NCI-H2196 (cell line): ENCODE results near the gene TM4SF20.

Experiments used
- DNase-seq: peaks from one replicate; lab custom pipeline; 2025; ENCODE audit not compliant: unreplicated experiment; lab: John Stamatoyannopoulos, UW

Gene TM4SF20, protein sequence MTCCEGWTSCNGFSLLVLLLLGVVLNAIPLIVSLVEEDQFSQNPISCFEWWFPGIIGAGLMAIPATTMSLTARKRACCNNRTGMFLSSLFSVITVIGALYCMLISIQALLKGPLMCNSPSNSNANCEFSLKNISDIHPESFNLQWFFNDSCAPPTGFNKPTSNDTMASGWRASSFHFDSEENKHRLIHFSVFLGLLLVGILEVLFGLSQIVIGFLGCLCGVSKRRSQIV

DNA sequence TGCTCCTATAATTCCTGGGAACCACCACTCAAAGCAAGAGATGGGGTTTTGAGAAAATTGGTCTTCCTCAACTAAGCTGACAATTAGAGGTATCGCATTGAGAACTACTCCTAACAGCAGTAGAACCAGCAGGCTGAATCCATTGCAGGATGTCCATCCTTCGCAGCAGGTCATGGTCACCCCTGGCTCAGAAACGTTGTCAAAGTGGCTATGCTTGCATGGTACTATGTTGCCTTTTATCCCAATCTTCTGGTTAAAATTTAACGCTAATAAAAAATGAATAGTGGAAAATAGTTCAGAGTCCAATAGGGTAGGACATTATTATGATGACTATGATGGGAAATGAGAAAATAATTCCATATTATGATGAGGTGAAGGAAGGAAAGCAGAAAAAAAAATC is at the start of gene TM4SF20:
Gene TM4SF20, minus strand, starts transcription at position 212 of the 400 bp plus-strand sequence. Its CDS starts 38 bp downstream, at position 174.
- no peak for DNase-seq

DNA sequence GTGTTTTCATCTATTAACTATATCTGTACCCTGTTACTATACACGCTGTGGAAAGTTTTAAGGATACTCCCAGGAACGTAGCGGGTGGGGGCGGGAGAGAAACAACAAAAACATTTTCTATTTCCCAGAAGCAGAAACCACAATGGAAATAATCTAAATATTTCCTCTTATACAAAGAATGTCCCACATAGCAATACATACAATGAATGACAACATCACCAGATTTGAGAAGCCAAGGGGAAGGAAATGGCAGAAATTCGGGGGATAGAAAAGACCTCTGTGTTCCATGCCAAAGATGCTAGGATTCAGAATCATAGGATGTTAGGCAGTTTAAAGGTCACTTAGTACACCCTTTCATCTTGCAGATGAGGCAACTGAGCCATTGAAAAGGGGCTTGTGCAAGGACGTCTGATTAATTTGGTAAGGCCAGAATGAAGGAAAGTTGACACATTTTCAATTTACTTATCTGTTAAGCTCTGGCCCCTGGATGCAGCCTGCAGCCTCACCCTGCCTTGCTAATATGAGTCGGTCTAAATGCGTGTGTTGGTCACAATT is 49.7 kb upstream of the TM4SF20 start:
- DNase-seq: no peak

DNA sequence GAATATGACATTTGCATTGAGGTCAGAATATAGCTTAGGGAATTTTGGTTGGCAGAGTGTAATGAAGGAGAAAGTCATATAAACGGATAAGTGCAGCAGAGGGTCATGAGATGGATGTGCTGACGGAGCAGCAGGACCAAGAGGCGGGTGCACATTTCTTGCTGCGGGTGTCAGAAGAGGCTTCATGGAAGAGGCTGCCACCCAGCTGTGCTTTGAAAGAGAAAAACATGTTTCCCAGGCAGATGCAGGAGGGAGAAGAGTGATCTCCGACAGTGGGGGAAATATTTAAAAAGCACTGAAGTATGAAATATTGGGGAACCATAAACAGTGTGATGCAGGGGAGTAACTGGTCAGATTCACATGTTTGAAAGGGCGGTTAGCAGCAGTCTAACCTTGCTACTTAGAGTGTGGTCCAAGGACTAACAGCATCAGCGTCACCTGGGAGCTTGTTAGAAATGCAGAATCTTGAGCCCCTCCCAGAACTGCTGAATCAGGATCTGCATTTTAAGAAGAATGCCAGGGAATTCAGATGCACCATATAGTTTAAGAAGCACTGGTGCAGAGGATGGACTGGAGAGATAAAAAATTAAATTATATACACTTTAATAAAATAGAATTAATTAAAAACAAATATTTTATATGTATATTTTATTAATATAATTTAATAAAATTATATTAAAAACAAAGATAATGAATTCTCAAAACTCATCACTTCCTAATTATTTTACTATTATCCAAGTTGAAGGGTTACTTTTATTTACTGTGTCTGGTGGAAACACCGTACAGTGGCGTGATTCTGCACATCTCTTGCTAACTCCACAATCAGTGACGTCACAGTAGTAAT is 44.8 kb upstream of the TM4SF20 start:
- no peak for DNase-seq

DNA sequence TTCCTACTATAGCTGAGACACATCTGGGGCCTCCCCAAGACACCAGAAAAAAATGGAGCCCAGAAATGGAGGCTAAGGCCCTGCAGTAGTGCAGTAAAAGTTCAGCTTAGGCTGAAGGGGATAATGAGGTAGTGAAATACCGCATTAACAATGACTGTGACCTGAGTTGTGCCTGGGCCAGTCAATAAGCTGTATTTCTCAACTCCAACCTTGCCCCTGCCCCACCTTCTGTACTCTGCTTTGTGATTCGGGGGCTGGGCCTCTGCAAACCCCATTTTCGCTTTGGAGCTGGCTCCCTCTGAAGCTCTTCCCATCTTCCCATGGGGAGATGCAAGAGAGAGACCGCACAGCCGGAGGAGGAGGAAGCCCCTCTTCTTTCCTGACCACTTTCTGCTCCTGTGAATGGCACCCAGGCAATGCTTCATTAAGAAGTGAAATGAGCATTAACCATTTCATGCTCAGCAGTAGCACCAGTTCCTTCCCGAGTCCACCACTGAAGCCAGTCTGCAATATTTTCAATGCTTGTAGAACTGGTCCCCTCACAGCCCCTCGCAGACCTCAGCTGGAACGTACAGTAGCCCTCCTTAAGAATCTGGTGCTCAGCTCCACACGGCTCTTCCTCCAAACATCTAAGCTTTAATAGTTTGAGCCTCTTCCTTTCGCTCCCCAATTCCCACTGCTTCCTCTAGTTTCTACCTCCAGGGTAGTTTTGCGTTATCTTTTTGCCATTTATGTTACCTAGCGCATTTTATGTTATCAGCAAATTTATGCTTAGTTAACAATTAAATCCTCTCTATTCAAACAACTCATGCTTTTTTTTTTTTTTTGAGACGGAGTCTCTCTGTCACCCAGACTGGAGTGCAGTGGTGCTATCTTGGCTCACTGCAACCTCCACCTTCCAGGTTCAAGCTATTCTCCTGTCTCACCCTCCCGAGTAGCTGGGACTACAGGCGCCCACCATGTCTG is 41.3 kb upstream of the TM4SF20 start:
- DNase-seq: no peak

DNA sequence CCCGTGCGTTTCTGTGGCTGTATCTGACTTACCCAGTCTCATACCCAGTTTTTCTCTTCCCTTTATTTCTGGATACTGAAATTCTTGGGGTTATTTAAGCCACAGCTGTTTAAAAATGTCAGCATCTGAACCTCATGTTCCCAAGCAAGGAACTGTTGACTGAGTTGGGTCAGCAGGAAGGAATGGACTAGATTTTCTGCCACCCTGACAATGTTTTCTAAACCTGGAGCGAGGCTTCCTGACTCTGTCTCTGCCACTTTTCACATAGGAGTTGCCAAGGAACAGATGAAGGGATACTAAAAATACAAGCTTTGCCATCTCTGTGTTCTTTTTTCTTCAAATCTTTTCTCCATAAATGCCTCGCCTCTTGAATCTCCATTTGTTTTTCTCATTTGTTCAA is 37.6 kb upstream of the TM4SF20 start:
- DNase-seq: no peak

DNA sequence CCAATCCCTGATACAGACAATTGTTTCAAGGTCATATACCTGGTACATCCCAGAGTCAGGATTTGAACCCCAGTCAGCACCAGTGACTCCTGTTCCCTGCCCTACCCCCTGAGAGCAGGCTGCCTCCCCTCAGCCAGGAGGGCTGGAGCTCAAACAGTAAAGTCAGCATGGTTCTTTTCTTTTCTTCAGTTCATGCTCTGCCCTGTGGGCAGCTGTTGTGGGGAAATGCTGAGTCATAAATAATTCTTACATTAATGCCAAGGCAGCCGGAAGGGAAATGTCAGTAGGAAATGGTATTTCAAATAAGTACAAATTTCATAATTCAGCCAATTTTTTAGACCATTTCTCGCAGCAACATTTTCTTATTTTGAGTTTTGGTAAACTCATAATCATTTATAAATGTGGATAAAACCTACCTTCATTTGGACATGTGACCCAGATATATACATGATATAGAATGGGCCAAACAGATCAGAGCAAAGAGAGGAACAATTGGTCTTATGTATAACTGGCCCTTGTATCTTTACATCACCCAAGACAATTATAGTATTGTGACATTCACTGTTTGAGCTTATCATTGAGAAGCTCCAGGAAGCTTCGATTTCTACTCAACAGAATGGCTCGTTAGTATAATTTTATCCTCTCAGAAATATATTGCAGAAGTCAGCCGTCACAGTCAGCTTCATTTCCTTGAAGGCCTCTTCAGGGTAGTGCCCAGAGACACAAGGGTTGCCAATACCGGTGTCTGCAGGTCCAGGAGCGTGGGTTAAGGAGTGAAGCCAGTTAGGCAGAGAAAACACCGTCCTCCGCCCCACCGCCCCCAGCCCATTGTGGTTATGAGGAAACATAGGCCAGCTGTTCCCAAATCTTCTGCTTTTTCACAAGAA is 36.7 kb upstream of the TM4SF20 start:
- DNase-seq: no peak

DNA sequence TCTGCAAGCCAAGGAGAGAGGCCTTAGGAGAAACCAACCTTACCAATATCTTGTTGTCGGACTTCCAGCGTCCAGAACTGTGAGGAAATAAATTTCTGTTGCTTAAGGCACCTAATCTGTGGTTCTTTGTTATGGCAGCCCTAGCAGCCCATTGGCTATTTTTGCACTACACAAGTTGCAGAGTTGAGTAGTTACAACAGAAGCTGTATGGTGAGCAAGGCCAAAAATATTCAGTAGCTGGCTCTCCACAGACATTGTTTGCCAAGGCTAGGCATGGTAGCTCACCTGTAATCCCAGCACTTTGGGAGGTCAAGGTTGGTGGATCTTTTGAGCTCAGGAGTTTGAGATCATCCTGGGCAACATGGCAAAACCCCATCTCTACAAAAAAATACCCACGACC is 35.7 kb upstream of the TM4SF20 start:
- DNase-seq: no peak

DNA sequence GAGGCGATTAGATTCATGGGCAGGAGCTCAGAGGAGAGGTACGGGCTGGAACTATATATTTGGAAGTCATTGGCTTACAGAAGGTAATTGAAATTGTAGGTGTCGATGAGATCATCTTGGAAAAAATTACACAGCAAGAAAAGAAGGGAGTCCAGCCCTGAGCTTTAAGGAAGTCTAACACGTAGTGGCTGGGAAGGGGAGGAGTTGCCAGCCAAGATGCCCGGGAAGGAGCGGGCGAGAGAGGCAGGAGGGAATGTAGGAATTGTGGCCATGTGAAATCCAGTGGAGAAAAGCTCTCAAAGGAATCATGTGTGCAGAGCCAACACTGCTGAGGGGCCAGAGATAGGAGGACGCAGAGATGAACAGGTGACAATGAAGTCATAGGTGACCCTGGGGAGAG is 34.3 kb upstream of the TM4SF20 start:
- DNase-seq: no peak

DNA sequence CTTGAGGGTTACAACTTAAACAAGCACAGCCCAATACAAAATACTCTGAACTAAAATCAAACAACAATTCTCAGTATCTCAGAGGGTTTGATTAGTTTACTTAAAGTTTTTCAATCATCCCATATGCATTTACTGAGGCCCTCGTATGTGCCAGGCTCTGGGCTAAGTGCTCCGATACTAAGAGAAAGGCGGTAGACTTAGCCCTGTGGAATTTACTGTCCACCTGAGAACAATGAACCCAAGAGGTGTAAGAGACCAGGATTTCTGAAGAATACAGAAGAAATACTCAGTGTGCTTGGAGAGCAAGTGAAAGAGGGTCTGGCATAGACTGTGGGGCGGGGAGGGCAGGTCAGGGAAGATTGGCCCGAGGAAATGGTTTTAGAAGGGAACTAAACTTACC is 33.8 kb upstream of the TM4SF20 start:
- no peak for DNase-seq

DNA sequence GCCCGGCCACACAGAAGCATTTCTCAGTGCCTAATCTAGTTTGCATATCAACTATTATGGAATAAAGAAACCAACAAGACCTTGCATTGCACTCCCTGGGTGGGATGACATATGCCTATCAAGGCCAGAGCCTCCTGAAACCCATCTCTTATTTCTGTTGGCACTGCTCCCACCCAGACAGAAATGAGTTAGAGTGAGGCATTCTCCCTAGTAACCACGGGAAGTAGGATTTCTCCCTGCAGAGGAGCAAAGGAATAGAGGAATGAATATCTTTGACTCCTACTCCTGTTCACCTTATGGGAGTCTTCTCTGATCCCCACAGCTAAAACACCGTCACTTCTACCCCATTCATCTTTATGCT is 32.9 kb upstream of the TM4SF20 start:
- DNase-seq: no peak

DNA sequence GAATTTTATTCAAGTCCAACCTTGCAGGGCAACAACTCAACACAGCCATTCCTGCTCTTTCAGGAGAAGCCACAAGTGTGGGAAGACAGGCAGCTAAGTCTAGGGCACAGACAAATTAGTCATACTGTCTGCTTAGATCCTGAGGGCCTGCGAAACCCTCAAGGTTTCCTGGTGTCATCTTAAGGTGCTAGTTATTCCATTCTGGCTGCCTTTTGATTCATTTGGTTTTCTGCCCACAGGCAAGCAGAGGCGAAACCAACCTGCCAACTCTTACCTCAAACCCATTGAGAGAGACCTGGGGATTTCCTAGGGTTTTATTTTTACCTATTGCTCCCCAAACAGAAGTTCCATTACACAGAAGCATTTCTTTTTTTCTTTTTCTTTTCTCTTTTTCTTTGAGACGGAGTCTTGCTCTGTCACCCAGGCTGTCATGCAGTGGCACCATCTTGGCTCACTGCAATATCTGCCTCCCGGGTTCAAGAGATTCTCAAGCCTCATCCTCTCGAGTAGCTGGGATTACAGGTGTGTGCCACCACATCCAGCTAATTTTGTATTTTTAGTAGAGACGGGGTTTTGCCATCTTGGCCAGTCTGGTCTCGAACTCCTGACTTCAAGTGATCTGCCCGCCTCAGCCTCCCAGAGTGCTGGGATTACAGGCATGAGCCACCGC is 32.3 kb upstream of the TM4SF20 start:
- no peak for DNase-seq

DNA sequence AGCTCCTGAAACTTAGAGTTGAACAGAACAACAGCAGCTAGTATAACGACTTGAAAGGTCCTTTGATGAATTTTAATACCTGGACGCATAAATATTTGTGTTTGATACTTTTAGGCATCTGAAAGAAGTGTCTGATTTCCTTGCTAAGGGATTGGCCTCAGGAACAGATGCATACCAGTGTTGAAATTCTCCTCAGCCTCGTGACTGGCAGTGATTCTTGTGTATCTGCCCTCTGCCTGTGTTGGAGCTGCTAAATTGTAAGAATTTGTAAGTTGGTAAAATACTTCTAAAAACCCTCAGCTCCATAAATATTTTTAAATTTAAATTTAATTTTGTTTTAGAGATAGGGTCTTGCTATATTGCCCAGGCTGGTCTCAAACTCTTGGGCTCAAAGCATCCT is 31.1 kb upstream of the TM4SF20 start:
- DNase-seq: no peak

DNA sequence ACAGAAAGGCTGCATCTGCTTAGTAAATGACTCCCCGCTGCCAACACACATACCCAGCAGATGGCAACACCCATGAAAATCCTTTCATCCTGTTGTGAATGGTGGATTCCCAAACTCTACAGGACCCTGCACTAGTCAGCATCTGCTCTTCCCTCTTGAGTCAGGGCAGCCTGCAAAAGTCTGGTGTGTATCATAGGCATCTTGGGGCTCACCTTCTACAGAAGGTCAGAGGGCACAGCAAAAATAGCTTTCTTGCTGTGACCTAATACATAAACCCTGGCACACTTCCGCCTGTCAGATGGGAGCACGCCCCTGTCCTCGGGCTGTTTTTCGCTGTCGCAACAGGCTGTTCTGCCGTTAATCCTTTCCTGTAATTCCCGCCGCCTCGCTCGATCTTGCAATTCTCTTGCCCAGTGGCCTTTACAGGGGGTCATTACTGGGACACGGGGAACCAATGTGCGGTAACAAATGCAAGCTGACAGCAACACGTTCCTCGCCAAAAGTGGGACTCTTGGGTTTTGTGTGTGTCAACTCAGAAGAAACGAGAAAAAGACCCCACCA is 28.6 kb upstream of the TM4SF20 start:
- DNase-seq: no peak

DNA sequence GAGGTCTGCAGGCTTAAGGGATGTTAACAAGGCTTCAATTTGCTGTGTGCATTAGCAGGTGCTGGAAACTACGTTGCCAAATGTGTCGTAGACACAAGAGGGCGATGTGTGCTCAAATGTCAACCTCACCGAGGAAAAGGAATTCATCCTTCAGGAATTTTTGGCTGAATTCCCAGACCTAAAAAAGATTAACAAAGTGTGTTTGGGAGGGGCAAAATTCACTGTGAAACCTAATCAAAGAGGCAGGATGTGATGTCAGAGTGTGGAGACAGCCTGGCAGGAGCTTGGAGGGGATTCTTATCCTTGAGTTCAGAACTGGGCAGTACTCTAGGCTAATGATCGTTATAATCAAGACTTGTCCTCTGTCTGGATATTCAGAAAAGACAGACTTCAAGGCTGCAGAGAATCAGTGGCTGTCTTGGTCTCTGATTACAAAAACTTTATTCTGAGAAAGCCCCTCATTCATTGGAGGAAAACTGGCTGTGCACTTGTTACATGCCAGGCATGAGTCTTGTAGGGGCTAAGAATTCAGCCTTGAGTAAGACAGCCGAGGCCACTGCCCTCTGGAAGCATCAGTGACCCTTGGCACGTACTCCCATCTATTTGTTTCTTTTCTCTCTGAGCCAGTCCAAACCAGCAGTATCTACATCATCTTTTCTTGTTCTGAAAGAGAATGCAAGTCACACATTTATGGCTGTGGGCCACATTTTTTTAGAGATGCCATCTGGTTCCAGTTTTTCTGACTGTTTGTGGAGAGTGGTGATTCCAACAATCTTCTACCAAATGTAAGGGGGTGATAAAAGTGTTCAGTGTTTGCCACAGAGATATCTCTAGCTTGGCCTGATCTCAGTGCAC is 27.3 kb upstream of the TM4SF20 start:
- peak; percentile 93 for DNase-seq

DNA sequence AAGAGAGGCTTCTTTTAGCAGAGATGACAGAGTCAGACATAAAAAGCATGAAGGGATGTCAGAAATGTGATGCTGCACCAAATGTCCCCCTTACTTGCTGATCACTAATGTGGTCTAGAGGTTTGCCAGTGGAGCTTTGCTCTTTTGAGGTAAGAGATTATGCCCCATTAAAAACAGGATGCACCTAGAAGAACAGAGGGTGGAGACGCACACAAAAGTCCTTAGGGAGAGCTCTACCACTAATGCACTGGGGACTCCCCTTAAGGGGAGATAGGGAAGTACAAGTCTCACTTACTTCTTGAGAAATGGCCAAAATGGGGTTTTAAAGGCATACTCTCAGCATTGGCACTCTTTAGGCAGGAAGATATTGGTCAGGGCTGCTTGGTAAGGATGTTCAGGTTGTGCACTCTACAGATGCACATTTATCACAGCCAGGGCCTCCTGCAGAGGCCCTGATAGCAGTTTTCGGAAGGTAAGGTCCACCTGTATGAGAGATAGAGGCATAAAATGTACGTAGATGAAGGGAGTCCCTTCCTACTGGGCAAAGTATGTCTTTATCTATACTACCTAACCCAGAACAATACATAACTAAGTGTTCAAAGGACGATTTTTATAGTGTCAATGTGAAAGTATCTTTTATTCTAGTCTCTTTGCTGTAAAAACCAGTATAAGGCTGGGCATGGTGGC is 25.6 kb upstream of the TM4SF20 start:
- no peak for DNase-seq

DNA sequence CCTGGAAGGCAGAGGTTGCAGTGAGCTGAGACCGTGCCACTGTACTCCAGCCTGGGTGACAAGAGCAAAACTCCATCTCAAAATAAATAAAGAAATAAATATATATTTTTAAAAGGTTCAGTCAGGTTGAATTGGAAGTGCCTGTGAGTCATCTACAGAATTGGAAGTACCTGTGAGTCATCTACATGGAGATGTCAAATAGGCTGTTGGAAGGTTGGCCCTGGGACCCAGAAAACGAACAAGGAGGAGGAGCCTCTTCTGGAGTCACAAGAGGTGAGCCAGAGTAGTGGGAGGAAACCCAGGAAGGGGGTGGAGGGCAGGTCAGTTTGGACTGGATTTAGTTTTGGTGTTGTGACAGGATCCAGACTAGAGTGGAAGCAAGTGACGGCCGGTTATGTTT is 23.9 kb upstream of the TM4SF20 start:
- no peak for DNase-seq

DNA sequence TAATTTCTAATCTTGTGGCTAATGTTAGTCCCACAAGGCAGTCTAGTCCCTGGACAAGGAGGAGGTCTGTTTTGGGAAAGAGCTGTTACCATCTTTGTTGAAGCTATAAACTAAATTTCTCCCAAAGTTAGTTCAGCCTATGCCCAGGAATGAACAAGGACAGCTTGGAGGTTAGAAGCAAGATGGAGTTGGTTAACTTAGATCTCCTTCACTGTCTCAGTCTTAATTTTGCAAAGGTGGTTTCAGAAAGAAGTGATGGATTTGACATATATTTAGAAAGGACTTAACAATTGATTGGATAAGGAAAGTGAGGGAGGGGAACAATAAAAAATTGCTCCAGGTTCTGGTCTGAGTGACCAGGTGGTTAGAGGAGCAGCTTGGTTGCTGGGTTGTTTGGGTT is 23.2 kb upstream of the TM4SF20 start:
- DNase-seq: no peak

DNA sequence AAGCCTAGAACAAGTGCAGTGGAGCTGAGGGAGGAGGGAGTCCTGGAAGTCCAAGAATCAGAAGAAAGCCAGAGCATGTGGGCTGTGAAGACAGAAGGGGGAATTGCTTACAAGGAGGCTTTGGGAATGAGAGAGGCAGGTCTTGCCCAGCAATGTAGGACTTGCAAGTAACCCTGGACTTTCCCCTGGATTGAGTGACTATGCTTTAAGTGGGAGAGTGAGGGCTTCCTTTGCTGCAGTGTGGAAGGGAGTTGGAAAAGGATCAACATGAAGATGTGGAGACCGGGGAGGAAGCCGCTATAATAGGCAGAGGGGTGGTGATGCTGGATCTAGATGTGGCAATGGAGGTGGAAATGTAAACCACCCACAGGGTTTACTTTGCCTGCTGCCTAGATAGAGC is 22.4 kb upstream of the TM4SF20 start:
- no peak for DNase-seq
